Measurements from ENCODE around the gene DOCK1.

DNA sequence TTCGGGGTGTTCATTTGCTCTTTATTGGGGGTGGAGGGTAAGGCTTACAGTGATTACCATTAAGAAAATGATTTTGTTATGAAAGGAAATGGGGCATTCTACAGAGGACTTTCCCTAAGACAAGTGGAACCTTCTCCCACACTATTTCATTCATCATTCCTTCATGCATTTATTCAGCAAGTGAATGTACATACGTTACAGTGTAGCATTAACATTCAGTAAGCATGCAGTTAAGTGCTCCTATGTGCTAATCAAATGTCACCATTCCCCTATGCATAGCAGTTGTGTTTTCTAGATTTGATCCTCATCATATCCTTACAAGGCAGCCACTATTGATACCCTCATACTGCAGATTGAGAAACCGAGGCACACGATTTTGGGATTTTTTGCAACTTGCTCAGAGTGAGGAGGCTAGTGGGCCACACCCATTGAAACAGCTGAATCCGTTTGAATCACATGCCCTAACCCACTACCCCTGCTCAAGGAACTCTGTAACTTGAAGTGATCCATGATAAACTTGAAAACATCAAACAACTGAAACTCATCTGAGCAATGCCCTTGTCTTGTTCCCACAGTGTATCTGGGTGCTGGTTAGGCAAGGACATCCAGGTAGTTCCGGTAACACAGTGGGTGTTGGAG, 274.5 kb downstream of the DOCK1 start:
- TF ChIP-seq, protein P1, sequence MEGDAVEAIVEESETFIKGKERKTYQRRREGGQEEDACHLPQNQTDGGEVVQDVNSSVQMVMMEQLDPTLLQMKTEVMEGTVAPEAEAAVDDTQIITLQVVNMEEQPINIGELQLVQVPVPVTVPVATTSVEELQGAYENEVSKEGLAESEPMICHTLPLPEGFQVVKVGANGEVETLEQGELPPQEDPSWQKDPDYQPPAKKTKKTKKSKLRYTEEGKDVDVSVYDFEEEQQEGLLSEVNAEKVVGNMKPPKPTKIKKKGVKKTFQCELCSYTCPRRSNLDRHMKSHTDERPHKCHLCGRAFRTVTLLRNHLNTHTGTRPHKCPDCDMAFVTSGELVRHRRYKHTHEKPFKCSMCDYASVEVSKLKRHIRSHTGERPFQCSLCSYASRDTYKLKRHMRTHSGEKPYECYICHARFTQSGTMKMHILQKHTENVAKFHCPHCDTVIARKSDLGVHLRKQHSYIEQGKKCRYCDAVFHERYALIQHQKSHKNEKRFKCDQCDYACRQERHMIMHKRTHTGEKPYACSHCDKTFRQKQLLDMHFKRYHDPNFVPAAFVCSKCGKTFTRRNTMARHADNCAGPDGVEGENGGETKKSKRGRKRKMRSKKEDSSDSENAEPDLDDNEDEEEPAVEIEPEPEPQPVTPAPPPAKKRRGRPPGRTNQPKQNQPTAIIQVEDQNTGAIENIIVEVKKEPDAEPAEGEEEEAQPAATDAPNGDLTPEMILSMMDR (IDR thresholded peaks at IDR 0.05), result no peak
- TF ChIP-seq POLR2A (IDR thresholded peaks at IDR 0.05), result no peak
